ENCODE results near the gene SSBP4. TPM values are rescaled to one million over a fixed set of nuclear protein-coding genes. Genes with fewer than 3 reads are reported as not detected.
"Not testable (repeated sequence)": the region's sequence is repeated elsewhere in the genome, so short reads cannot be mapped to it uniquely, and the experiment has no call there.

The SSBP4 gene
- total RNA-seq (2014; rRNA removed; shearing (Covaris generic)): 25.1 and 38.9 TPM in 2 replicates

DNA sequence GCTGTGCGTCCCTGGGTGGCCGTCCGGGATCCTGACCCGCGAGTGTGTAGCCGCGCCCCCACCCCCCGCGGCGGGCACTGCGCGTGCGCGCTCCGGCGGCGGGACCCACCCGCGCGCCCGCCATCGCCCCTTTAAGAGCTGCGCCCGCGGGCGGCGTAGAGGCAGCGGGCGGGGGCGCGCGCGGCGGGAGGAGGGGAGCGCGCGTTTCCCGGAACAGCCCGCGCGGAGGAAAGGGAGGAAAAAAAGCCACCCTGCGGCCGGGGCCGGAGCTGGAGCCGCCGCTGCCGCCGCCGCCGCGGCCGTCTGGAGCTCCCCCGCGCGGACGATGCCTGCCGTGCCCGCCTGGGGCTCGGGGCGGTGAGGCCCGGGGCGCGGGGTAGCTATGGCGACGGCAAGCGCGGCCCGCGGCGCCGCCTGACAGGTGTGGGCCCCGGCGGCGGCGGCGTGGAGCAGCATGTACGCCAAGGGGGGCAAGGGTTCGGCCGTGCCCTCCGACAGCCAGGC lies at the start of gene SSBP4:
Gene SSBP4 (plus strand): TSS at position 204 of the 504 bp plus-strand sequence. CDS start 251 bp downstream, at position 455.
- DNase-seq (ENCODE audit: low read depth): peak; percentile 82

DNA sequence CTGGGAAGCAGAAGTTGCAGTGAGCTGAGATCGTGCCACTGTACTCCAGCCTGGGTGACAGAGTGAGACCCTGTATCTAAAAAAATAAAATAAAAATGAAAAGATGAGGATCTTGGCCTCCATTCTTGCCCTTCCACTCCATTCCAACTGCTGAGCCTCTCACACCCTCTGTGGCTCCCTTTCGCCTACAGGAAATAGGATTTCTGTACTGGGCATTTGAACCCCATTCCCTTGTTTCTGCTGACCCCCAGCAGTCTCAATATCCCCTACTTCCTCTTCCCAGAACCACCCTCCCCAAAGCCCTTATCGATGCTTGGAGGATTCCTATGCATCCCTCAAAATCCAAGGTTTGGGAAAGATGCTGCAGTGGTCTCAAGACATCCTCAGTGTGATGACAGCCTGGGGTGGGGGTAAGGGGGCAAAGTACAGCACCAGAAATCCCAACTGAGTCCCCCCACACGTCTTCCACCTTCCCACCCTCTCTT lies 45.7 kb upstream of the SSBP4 start:
- no peak for DNase-seq (ENCODE audit: low read depth)

DNA sequence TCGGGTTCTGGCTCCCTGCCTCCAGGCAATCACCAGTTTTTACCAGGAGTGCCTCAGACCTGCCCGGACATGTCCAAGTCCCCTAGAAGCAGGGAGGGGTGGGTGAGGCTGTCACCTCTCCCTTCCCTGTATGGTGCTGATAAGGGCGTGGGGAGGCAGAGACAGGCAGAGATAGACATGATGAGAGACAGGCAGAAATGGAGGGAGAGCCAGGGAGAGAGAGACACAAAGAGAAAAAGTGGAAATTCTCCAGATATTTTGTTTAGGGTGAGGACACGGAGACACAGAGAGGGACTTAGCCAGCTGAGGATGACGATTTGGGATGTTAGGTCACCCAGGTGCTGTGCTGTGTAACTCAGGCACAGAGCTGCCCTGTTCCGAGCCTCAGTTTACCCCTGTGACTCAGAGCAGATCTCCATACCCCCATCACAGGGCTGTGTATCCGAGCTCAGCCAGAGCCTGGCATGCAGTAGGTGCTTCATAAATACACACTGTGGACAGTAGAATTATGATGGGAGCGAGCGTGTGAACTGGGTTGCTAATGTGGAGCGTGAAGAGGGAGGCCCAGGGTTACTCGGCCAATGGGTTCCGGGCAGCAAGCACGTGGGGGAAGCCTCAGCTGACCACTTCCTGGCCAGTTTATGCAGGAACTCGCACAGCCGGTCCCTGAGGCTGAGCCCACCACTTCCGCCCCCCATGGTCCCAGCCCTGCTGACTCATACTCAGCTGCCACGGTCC lies 45.1 kb upstream of the SSBP4 start:
- peak; percentile 99 for DNase-seq (ENCODE audit: low read depth)

DNA sequence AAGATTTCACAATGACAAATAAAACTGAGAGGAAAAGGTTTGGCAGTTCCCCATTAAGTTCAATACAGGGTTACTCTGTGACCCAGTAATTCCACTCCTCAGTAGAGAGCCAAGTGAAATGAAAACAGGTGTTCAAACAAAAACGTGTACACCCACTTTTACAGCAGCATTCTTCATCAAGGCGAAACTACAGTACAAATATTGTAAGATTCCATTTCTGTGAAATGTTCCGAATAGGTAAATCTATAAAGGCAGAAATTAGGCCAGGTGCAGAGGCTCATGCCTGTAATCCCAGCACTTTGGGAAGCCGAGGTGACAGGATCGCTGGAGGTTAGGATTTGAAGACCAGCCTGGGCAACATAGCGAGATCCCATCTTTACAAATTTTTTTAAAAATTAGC lies 42.2 kb upstream of the SSBP4 start:
- no peak for DNase-seq (ENCODE audit: low read depth)

DNA sequence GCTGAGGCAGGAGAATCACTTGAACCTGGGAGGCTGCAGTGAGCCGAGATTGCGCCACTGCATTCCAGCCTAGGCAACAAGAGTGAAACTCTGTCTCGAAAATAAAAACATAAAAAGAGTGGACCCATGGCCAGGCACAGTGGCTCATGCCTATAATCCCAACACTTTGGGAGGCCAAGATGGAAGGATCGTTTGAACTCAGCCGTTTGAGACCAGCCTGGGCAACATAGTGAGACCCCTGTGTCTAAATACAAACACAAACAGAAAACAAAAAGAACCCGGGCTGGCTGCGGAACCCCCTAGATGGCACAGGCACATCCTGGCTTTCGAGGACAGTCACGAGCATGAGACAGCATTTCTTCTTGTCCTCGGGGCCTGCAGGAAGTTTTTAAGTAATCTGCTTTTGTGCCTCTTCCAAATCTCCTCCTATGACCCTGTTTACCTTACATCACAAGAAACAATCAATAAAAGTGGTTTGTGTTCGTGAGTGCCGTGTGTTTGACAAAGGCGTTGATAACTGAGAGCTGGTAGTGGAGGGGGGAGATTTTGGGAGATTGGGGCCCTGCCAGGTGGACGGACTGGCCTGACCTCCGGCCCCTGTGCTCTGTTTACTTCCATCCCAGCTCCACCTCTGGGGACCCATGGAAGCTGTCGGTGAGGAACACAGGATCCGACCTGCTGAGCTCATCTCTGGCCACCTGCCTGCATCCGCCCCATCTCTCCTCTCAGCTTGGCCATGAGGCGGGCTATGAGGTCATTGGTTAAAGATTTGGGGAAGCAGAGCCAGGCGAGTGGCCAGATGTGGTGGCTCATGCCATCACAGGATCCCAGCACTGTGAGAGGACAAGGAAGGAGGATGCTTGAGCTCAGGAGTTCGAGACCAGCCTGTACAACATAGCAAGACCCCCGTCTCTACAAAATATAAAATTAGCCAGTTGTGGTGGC lies 39.1 kb upstream of the SSBP4 start:
- peak; percentile 67 for DNase-seq (ENCODE audit: low read depth)

DNA sequence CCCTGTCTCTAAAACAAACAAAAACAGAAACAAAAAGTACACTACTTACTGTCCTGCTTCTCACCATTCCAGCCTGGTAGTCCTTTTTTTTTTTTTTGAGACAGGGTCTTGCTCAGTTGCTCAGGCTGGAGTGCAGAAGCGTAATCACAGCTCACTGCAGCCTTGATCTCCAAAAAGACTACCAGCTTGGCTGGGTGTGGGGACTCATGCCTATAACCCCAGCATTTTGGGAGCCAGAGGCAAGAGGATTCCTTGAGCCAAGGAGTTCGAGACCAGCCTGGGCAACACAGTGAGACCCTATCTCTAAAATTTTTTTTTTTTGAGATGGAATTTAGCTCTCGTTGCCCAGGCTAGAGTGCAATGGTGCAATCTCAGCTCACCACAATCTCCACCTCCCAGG lies 38.4 kb upstream of the SSBP4 start:
- DNase-seq (ENCODE audit: low read depth): no peak

DNA sequence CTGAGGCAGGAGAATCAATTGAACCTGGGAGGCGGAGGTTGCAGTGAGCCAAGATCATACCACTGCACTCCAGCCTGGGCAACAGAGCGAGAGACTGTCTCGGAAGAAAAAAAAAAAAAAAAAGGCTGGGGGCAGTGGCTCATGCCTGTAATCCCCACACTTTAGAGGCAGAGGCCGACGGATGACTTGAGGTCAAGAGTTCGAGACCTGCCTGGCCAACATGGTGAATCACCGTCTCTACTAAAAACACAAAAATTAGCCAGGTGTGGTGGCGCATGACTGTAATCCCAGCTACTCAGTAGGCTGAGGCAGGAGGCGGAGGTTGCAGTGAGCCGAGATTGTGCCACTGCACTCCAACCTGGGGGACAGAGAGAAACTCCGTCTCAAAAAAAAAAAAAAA lies 35.6 kb upstream of the SSBP4 start:
- not testable (repeated sequence) for DNase-seq (ENCODE audit: low read depth)

DNA sequence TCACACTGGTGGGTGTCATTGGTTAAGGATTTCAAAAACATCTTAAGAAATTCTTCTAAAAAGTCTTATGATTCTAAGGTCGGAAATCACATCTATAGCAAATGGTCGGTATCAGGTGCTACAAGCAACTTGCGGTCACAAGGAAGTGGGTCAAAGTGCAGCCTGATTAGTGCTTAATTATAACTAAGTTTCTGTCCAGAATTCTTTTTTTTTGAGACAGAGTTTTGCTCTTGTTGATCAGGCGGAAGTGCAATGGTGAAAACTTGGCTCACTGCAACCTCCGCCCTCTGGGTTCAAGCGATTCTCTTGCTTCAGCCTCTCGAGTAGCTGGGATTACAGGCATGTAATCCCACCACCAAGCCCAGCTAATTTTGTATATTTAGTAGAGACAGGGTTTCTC lies 34.4 kb upstream of the SSBP4 start:
- DNase-seq (ENCODE audit: low read depth): no peak

DNA sequence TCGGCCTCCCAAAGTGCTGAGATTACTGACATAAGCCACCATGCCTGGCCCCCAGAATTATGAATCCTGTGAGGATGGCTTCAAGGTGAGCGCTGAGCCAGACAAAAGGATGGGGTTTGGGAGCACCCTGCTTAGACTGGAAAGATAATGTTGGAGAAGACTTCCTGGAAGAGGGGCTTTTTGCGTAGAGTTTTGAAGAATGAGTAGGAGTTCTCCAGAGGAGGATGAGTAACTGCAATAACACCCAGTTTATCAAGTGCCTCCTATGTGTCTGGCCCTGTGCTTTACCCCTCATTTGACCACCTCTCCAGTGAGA lies 33.9 kb upstream of the SSBP4 start:
- DNase-seq (ENCODE audit: low read depth): no peak

DNA sequence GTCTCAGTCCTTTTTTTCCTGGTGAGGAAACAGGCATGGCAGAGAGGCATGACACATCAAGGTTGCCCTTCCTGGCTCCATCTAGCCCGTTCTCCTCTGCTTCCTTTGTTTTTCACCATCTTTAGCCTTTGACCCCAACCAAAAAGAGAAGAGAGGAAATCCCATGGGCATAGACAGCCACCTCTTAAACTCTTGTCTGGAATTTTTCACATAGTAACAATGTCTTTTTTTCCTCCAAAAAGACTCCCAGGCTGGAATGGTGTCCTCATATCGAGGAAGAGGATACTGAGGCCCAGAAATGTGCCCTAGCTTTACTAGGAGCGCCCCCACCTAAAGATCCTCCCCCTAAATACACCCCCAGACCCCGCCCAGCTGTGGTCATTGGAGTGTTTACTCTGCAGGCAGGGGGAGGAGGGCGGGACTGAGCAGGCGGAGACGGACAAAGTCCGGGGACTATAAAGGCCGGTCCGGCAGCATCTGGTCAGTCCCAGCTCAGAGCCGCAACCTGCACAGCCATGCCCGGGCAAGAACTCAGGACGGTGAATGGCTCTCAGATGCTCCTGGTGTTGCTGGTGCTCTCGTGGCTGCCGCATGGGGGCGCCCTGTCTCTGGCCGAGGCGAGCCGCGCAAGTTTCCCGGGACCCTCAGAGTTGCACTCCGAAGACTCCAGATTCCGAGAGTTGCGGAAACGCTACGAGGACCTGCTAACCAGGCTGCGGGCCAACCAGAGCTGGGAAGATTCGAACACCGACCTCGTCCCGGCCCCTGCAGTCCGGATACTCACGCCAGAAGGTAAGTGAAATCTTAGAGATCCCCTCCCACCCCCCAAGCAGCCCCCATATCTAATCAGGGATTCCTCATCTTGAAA lies 33.3 kb upstream of the SSBP4 start, which contains the start of gene GDF15:
Gene GDF15 (plus strand): TSS at position 484 of the 868 bp plus-strand sequence. CDS start 32 bp downstream, at position 516.
- peak; percentile 44 for DNase-seq (ENCODE audit: low read depth)

DNA sequence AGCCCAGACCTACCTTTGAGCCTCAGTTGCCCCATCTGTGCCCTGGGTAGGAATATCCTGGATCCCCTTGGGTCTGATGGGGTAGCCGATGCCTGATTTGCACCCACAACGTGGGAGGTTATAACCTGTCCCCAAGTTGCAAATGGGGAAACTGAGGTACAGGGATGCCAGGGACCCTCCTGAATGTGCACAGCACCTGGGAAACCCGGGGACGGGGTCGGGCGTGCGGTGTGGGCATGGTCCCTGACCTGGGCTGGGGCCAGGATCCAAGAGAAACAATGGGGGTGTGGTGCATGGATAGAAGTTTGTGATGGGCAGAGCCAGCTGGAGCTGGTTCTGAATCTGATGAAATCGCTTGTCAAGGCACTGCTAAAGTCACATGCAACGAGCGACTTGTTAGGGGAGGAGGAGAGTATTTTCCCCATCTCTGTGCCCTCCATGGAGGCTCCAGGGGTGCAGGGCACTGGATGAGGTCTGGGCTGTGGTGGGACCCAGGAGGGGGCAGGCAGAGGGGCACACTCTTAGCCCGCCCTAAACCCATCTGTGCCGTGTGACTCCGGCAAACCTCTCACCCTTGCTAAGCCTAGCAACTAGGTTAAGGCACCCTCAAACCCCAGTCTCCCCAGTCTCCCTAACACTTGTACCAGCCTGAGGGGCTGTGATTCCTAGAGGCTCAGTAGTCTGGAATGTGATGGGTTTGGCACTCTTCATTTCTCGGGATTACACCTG lies 32.5 kb upstream of the SSBP4 start:
- peak; percentile 20 for DNase-seq (ENCODE audit: low read depth)

DNA sequence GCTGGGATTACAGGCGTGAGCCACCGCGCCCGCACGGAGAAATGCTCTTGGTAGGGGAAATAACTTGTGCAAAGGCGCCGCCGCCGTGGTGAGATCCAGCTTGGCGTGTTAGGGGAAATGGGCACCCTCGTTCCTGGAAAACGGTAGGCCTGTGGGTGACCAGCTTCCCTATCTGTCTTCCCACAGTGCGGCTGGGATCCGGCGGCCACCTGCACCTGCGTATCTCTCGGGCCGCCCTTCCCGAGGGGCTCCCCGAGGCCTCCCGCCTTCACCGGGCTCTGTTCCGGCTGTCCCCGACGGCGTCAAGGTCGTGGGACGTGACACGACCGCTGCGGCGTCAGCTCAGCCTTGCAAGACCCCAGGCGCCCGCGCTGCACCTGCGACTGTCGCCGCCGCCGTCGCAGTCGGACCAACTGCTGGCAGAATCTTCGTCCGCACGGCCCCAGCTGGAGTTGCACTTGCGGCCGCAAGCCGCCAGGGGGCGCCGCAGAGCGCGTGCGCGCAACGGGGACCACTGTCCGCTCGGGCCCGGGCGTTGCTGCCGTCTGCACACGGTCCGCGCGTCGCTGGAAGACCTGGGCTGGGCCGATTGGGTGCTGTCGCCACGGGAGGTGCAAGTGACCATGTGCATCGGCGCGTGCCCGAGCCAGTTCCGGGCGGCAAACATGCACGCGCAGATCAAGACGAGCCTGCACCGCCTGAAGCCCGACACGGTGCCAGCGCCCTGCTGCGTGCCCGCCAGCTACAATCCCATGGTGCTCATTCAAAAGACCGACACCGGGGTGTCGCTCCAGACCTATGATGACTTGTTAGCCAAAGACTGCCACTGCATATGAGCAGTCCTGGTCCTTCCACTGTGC lies 30.9 kb upstream of the SSBP4 start:
- DNase-seq (ENCODE audit: low read depth): peak; percentile 56

DNA sequence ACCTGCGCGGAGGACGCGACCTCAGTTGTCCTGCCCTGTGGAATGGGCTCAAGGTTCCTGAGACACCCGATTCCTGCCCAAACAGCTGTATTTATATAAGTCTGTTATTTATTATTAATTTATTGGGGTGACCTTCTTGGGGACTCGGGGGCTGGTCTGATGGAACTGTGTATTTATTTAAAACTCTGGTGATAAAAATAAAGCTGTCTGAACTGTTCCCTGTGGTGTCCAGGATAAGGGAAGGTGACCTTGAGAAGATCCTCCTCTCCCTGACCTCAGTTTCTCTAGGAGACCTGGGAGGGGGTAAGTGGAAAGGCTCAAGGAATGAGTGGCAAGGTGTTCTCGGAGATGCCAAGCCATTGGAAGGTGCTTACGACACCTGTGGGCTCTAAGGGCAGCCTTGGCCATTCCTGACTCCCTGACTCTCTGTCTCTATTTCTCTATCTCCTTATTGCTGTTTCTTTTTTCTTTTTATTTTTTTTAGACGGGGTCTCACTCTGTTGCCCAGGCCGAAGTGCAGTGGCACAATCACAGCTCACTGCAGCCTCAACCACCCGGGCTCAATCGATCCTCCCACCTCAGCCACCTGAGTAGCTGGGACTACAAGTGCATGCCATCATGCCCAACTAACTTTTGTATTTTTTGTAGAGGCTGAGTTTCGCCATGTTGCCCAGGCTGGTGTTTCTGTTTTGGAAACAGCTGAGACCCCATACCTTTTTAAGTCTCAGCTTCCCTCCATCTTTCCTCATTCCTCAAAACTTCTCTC lies 30.1 kb upstream of the SSBP4 start:
- no peak for DNase-seq (ENCODE audit: low read depth)

DNA sequence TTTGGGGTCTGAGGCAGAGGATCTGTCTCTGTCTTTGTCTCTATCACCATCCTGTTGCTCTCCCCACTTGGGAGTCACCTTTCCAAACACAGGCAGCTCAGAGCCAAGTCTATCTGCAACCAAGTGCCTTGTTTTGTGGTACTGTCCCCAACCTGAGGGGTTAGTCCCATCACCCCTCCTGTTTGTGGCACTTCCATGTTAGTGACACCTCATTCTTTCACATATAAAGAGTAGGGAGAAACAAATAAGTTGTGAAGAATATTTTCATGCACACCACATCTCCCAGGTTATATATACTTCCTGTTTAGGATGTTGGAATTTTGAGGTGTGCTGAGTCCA lies 29.5 kb upstream of the SSBP4 start:
- no peak for DNase-seq (ENCODE audit: low read depth)

DNA sequence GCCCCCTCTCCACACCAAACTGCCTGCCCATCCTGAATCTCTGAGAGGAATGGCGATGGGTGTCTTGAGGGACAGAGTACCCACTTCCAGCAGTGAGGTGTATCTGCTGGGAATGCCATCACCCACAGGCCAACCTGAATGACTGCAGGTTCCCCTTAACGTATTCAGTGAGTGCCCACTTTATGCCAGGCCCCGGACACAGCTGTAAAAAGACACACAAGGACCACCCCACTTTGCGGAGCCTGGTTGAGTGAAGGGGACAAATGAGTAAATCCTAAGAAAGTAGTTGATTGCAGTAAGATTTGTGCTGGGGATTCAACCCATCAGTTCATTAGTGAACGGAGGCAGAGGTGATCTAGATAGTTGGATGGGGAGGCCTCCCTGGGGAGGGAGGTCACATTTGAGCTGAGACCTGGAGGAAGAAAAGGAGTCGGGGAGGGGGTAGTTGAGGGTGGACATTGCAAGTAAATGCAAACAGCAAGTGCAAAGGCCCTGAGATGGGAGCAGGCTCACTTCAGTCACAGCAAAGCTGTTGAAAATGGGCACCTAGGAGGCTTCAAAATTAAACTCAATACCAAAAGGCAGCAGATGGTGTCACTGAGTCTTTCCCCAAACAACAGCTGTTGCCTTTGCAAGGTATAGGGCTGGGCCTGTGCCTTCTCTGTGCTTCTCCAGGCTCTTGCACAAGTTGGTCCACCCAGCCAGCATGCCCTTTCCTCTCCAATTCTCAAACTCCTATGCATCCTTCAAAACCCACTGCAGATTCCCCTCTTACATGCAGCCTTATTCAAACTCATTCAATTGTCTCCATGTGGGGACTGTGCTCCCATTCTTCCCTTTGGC lies 28.9 kb upstream of the SSBP4 start:
- DNase-seq (ENCODE audit: low read depth): no peak

DNA sequence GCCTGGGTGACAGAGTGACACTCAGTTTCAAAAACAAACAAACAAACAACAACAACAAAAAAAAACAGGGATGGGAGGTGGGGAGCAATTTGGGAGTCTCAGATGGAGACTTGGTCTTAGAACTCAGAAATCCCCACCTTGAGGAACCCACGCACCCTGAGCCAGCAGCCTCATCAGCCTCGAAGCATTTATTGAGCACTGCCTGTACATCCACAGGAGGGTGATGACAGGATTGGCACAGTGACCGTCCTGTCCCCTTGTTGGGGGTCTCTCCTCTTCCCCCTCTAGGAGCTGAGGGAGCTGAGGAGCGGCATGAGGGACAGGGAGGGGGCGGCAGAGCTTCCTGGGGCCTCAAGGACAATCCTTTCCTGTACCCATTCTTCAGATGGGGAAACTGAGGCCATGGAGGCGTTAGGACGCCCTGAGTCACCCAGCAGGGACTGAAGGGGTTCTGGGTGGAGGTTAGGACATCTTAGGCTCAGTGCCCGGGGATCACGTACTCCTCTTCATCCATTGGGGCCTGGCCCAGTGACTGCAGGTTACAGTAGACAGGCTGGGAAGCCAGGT lies 27.6 kb upstream of the SSBP4 start:
- no peak for DNase-seq (ENCODE audit: low read depth)

DNA sequence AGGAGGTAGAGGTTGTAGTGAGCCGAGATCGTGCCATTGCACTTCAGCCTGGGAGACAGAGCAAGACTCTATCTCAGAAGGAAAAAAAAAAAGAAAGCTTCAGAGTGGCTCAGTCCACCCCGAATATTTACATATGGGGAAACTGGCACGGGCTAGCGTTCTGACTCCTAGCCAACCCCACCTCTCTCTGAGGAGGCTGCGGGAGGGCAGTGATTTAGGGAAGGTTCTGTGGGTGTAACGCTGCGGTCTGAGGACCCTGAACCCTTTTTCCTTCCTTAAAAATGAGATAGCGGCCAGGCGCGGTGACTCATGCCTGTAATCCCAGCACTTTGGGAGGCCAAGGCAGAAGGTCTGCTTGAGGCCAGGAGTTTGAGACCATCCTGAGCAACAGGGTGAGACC lies 26.8 kb upstream of the SSBP4 start:
- DNase-seq (ENCODE audit: low read depth): no peak

DNA sequence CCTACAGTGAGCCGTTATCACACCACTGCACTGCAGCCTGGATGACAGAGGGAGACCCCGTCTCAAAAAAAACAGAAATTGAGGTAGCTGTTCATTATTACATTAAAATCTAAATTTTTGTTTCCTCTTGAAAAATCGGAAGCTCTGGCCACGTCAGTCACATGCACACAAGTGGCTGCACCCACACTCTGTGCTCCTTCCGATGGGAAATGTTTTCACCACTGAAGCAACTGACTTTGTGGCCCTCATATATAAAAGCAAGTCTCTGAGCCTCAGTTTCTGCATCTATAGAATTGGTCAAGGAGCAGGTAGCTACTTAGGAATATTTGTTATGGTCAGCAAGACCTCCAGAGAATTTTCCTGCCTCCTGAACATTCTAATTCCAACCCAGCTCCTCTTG lies 26.3 kb upstream of the SSBP4 start:
- DNase-seq (ENCODE audit: low read depth): no peak
